B cell (primary cell): Measurements from ENCODE around the gene SRP14. TPM values are rescaled to one million over a fixed set of nuclear protein-coding genes. Genes with fewer than 3 reads are reported as not detected.

Experiments
- ATAC-seq: fragments of 200-7000 bp; cut with Tn5 transposase; one replicate; pipeline ENCODE4 v1.10.0; 2021; ENCODE audit warnings: low read depth, mild to moderate bottlenecking, moderate number of reproducible peaks, moderate library complexity
- CTCF ChIA-PET: fragments of 350-600 bp; sonication (Branson Sonifier 250); formaldehyde crosslinking; loops from one replicate; lab custom pipeline; 2021; ENCODE audit warnings: antibody characterized with exemption, inconsistent platforms; lab: Charles Lee
- POLR2A ChIA-PET: fragments of 350-600 bp; sonication (Branson Sonifier 250); formaldehyde crosslinking; loops from one replicate; lab custom pipeline; 2021; ENCODE audit warnings: antibody characterized with exemption; lab: Charles Lee
- DNase-seq: peaks from one replicate; pipeline ENCODE4 v3.0.0; 2013
- H2AFZ ChIP-seq: 2 replicates; pipeline ENCODE4 v1.6.1; 2012; ENCODE audit warnings: mild to moderate bottlenecking, low read depth, low read length; ENCODE audit not compliant: insufficient read depth, poor library complexity, severe bottlenecking
- H3K27ac ChIP-seq, 2 donors: 1 replicate in 1 of 2; 2 replicates in 1 of 2; pipeline ENCODE4 v1.5.1; 2012 to 2013; ENCODE audit warnings: low read length in 2 of 2, mild to moderate bottlenecking in 2 of 2, moderate library complexity in 1 of 2
- H3K27me3 ChIP-seq, 4 experiments: fragments of 200-600 bp in 1 of 4; sonication (generic) in 1 of 4; replicated peaks in 1 of 4; 1 replicate in 2 of 4; 2 replicates in 2 of 4; pipeline versions ENCODE4 v1.6.1 to v1.7.0; 2013 to 2016; ENCODE audit warnings: low read length in 3 of 4, mild to moderate bottlenecking in 2 of 4, mixed read lengths in 1 of 4, moderate library complexity in 1 of 4; ENCODE audit not compliant: insufficient read depth in 4 of 4, control insufficient read depth in 3 of 4; ENCODE audit errors: control extremely low read depth in 1 of 4
- H3K36me3 ChIP-seq, 2 experiments: replicated peaks in 1 of 2; 1 replicate in 1 of 2; 2 replicates in 1 of 2; pipeline versions ENCODE4 v1.6.1 to v1.7.1; 2013; ENCODE audit warnings: low read length in 1 of 2; ENCODE audit not compliant: insufficient read depth in 2 of 2, control insufficient read depth in 1 of 2; ENCODE audit errors: control extremely low read depth in 1 of 2, extremely low read depth in 1 of 2
- H3K4me1 ChIP-seq, 2 donors: fragments of 200-600 bp in 1 of 2; sonication (generic) in 1 of 2; 1 replicate in 1 of 2; 2 replicates in 1 of 2; pipeline versions ENCODE4 v1.5.1 to v1.6.1; 2013 to 2017; ENCODE audit warnings: low read length in 2 of 2; ENCODE audit not compliant: control insufficient read depth in 2 of 2, insufficient read depth in 2 of 2
- H3K4me2 ChIP-seq: replicated peaks from 2 replicates; pipeline ENCODE3; 2012; ENCODE audit warnings: mild to moderate bottlenecking, low read depth, low read length; ENCODE audit not compliant: poor library complexity, severe bottlenecking
- H3K4me3 ChIP-seq, 5 experiments: fragments of 200-600 bp in 1 of 5; sonication (generic) in 1 of 5; 1 replicate in 3 of 5; 2 replicates in 2 of 5; pipeline versions ENCODE4 v1.5.1 to v1.7.0; 2011 to 2016; ENCODE audit warnings: low read length in 4 of 5, mild to moderate bottlenecking in 4 of 5, low read depth in 2 of 5, control low read depth in 1 of 5, moderate library complexity in 1 of 5; ENCODE audit not compliant: insufficient read depth in 1 of 5; ENCODE audit errors: control extremely low read depth in 1 of 5, extremely low read depth in 1 of 5
- H3K79me2 ChIP-seq: fragments of 200-600 bp; sonication (generic); one replicate; pipeline ENCODE4 v1.6.0; 2016; ENCODE audit warnings: low read length; ENCODE audit not compliant: control insufficient read depth, insufficient read depth
- H3K9ac ChIP-seq: fragments of 200-600 bp; sonication (generic); 2 replicates; pipeline ENCODE4 v1.6.1; 2017; ENCODE audit warnings: mild to moderate bottlenecking, low read length, moderate library complexity
- H3K9me3 ChIP-seq, 3 donors: one replicate each; pipeline versions ENCODE4 v1.6.1 to v1.7.1; 2013; ENCODE audit warnings: low read length in 2 of 3; ENCODE audit not compliant: control insufficient read depth in 2 of 3, insufficient read depth in 1 of 3; ENCODE audit errors: control extremely low read depth in 1 of 3
- H4K20me1 ChIP-seq: 2 replicates; pipeline ENCODE4 v1.6.0; 2012; ENCODE audit warnings: mild to moderate bottlenecking, low read length; ENCODE audit not compliant: insufficient read depth, control insufficient read depth, poor library complexity, severe bottlenecking
- H3K27ac Mint-ChIP-seq: one replicate; pipeline ENCODE4 v1.8.0; 2021; ENCODE audit warnings: mixed read lengths
- H3K27me3 Mint-ChIP-seq: one replicate; pipeline ENCODE4 v1.8.0; 2021; ENCODE audit warnings: mixed read lengths
- H3K4me1 Mint-ChIP-seq: one replicate; pipeline ENCODE4 v1.8.0; 2021; ENCODE audit warnings: mixed read lengths
- H3K4me3 Mint-ChIP-seq: one replicate; pipeline ENCODE4 v1.8.0; 2021; ENCODE audit warnings: mixed read lengths
- H3K9me3 Mint-ChIP-seq: one replicate; pipeline ENCODE4 v1.8.0; 2022; ENCODE audit warnings: mixed read lengths; ENCODE audit not compliant: insufficient read depth
- CTCF ChIP-seq: fragments of 200-600 bp; IDR thresholded peaks from one replicate; pipeline ENCODE4 v1.8.0; 2022; ENCODE audit warnings: antibody characterized with exemption, mild to moderate bottlenecking
- EZH2 ChIP-seq: IDR thresholded peaks from 2 replicates; pipeline ENCODE4 v1.6.1; 2012; ENCODE audit warnings: borderline replicate concordance, low read depth, mild to moderate bottlenecking, moderate library complexity, low read length; ENCODE audit not compliant: insufficient read depth, poor library complexity, severe bottlenecking
- WGBS: methylation state at CpG from one replicate; pipeline ENCODE4 v1.1.5; 2013; ENCODE audit warnings: missing lambda C conversion rate; ENCODE audit not compliant: insufficient coverage; 5-methylcytosine and 5-hydroxymethylcytosine counted together
- intact Hi-C: fragments of 100-400 bp; cut with micrococcal nuclease; formaldehyde crosslinking; loops from one replicate; pipeline ENCODE4 v1.10.0; 2022
- polyA plus RNA-seq: library from polyadenylated mRNA; depleted of rRNA; stranded (reverse); fragments of >200 nt; gene quantifications from 2 replicates; pipeline ENCODE4 v1.2.3, GENCODE V29; 2012
- total RNA-seq, 2 donors: library from RNA; stranded (reverse); fragments of 120-200 nt in 1 of 2; gene quantifications; 1 replicate in 1 of 2; 2 replicates in 1 of 2; pipeline versions ENCODE4 v1.2.3 to v1.2.4, GENCODE V29; 2013 to 2022

SRP14 gene
- total and polyA plus RNA-seq, 2 donors (not counting 1 experiment from before 2014, with no cell fraction given), result 120 to 131 TPM

GRCh38 chr15:40046721-40047414, 7.9 kb upstream of the SRP14 start:
- Mint-ChIP-seq H3K27ac (peak overlapping the region; percentile 82), H3K9me3 (no peaks in the 10 kb centered on the region), H3K4me1 (peaks cover 61% of the 10 kb centered on the region), H3K4me3 (no peak overlapping the region), H3K27me3 (no peaks in the 10 kb centered on the region)
- POLR2A ChIA-PET, result interaction anchor here (0.8 to 8.4 kb wide), 9 partner anchors 13 to 56 kb away, joined by 3 to 324 read pairs (median 3); partner anchors contain the start of gene BMF
- peak overlapping the region; percentile 55 for H2AFZ ChIP-seq
- no peak for DNase-seq
- H3K4me1 ChIP-seq, result peaks cover 59 to 66% of the 10 kb centered on the region in 2 donors
- peak overlapping the region; percentile 53 for H3K4me2 ChIP-seq
- no peaks in the 10 kb centered on the region for H3K9me3 ChIP-seq
- intact Hi-C loops, result loop anchor here (5.0 kb wide), 1 partner anchor 275 kb away; the partner anchor contains the start of gene INAFM2
- H3K36me3 ChIP-seq, result no peaks in the 10 kb centered on the region
- CTCF ChIA-PET, result interaction anchor here (0.6 to 16.5 kb wide), 19 partner anchors 8 to 236 kb away, joined by 3 to 934 read pairs (median 9); partner anchors contain the start of genes ANKRD63, BMF and BUB1B
- no peaks in the 10 kb centered on the region for H3K27me3 ChIP-seq
- 52% methylated on average over 5 of the region's 5 CpGs for WGBS
- no peak overlapping the region for H3K4me3 ChIP-seq
- peaks cover 18% of the 10 kb centered on the region for H3K79me2 ChIP-seq
- TF ChIP-seq EZH2 (no peak), CTCF (no peak)
- no peak for ATAC-seq
- no peaks in the 10 kb centered on the region for H4K20me1 ChIP-seq
- H3K9ac ChIP-seq, result no peak overlapping the region
- H3K27ac ChIP-seq, result peak overlapping the region in 1 of 2 donors; percentile 52
